Eye (tissue), 1 donor: ENCODE data around the gene VIL1.

Experiments
- DNase-seq: peaks from one replicate; pipeline ENCODE4 v3.0.0-alpha.2; 2015

VIL1 gene

GRCh38 chr2:218406949-218407618 is 11.8 kb upstream of the VIL1 start:
- no peak for DNase-seq

GRCh38 chr2:218407717-218408116 is 11.2 kb upstream of the VIL1 start:
- DNase-seq, result peak; percentile 24

- no peak for DNase-seq
Observed at GRCh38 chr2:218418321-218418716, 604 bp upstream of the VIL1 start.

GRCh38 chr2:218419630-218420216 is 800 bp downstream of the VIL1 start:
- no peak for DNase-seq

GRCh38 chr2:218421027-218421426 is 2.1 kb downstream of the VIL1 start:
- DNase-seq, result no peak

GRCh38 chr2:218422403-218423086 is 3.6 kb downstream of the VIL1 start:
- DNase-seq, result no peak

GRCh38 chr2:218423584-218423983 is 4.7 kb downstream of the VIL1 start:
- DNase-seq, result no peak

GRCh38 chr2:218425531-218425930 is 6.6 kb downstream of the VIL1 start:
- no peak for DNase-seq

- DNase-seq, result no peak
Observed at GRCh38 chr2:218427741-218428140, 8.8 kb downstream of the VIL1 start.

- DNase-seq, result no peak
Observed at GRCh38 chr2:218428846-218429558, 10.1 kb downstream of the VIL1 start.

- no peak for DNase-seq
Observed at GRCh38 chr2:218429911-218430692, 11.2 kb downstream of the VIL1 start.

- no peak for DNase-seq
Observed at GRCh38 chr2:218430721-218431120, 11.8 kb downstream of the VIL1 start.

GRCh38 chr2:218431878-218432277 is 13.0 kb downstream of the VIL1 start:
- no peak for DNase-seq

- DNase-seq, result no peak
Observed at GRCh38 chr2:218432676-218433365, 13.9 kb downstream of the VIL1 start.

GRCh38 chr2:218434456-218434855 is 15.5 kb downstream of the VIL1 start:
- DNase-seq, result no peak

- DNase-seq, result no peak
Observed at GRCh38 chr2:218435003-218435982, 16.4 kb downstream of the VIL1 start.

- DNase-seq, result no peak
Observed at GRCh38 chr2:218436992-218437391, 18.1 kb downstream of the VIL1 start.

- DNase-seq, result no peak
Observed at GRCh38 chr2:218437969-218438368, 19.0 kb downstream of the VIL1 start.

GRCh38 chr2:218438596-218438995 is 19.7 kb downstream of the VIL1 start:
- no peak for DNase-seq

- DNase-seq, result no peak
Observed at GRCh38 chr2:218444692-218445357, 25.9 kb downstream of the VIL1 start.
